K562 (cell line): ENCODE data around the gene DAPK1. TPM values are rescaled to one million over a fixed set of nuclear protein-coding genes. Genes with fewer than 3 reads are reported as not detected.

Source experiments
- ARID2 ChIP-seq: fragments of 450-650 bp; IDR thresholded peaks from 2 replicates; pipeline ENCODE4 v1.6.1; 2017; ENCODE audit warnings: antibody characterized with exemption, mild to moderate bottlenecking
- ATF7 ChIP-seq: fragments of 450-650 bp; IDR thresholded peaks from 2 replicates; pipeline ENCODE4 v1.7.1; 2014; ENCODE audit warnings: mild to moderate bottlenecking, moderate library complexity
- CLOCK ChIP-seq: fragments of 250-450 bp; sonication (Bioruptor Pico); IDR thresholded peaks from 2 replicates; pipeline ENCODE4 v1.4.0; 2020; ENCODE audit warnings: mild to moderate bottlenecking, moderate library complexity, borderline replicate concordance
- ETV5 ChIP-seq: sonication (generic); formaldehyde crosslinking; IDR thresholded peaks from 2 replicates; pipeline ENCODE4 v1.4.0; 2020; ENCODE audit warnings: low read depth, mild to moderate bottlenecking, missing genetic modification reagents
- FOSL1 ChIP-seq: fragments of 200-800 bp; sonication (Bioruptor generic); conservative IDR thresholded peaks from 2 replicates; pipeline ENCODE4 v1.6.1; 2016; ENCODE audit warnings: missing genetic modification characterization, missing compliant biosample characterization
- FOXM1 ChIP-seq, 2 experiments: fragments of 450-650 bp in 1 of 2; sonication (generic) in 1 of 2; formaldehyde crosslinking in 1 of 2; IDR thresholded peaks; 2 replicates each; pipeline versions ENCODE4 v1.6.1 to v1.9.0; 2017 to 2022; ENCODE audit warnings: low read depth in 2 of 2, mild to moderate bottlenecking in 2 of 2, missing genetic modification reagents in 1 of 2, moderate library complexity in 1 of 2
- GABPA ChIP-seq: fragments of 200-800 bp; sonication (Bioruptor generic); conservative IDR thresholded peaks from 2 replicates; pipeline ENCODE4 v1.6.1; 2016; ENCODE audit warnings: low read depth, missing genetic modification characterization, missing compliant biosample characterization
- GATA2 ChIP-seq: sonication (generic); formaldehyde crosslinking; IDR thresholded peaks from 2 replicates; pipeline ENCODE4 v1.4.0; 2020; ENCODE audit warnings: mild to moderate bottlenecking, missing genetic modification reagents
- HLTF ChIP-seq: fragments of 450-650 bp; IDR thresholded peaks from 2 replicates; pipeline ENCODE4 v1.6.1; 2016
- LARP7 ChIP-seq: fragments of 450-650 bp; IDR thresholded peaks from 2 replicates; pipeline ENCODE4 v1.6.1; 2016
- MYC ChIP-seq, 2 experiments: fragments of 250-450 bp in 1 of 2; sonication (Bioruptor Pico) in 1 of 2; IDR thresholded peaks; 2 replicates each; pipeline versions ENCODE4 v1.5.1 to v1.6.1; 2012 to 2021; ENCODE audit warnings: low read depth in 2 of 2, borderline replicate concordance in 1 of 2, improper control_type of control experiment in 1 of 2, low read length in 1 of 2, mild to moderate bottlenecking in 1 of 2, moderate library complexity in 1 of 2
- MYNN ChIP-seq, 2 experiments: sonication (generic); formaldehyde crosslinking in 1 of 2; IDR thresholded peaks; 2 replicates each; pipeline versions ENCODE4 v1.5.0 to v1.6.1; 2016 to 2020; ENCODE audit warnings: antibody characterized with exemption in 1 of 2, missing genetic modification reagents in 1 of 2
- NFATC3 ChIP-seq: fragments of 450-650 bp; IDR thresholded peaks from 2 replicates; pipeline ENCODE4 v1.6.1; 2017; ENCODE audit warnings: mild to moderate bottlenecking
- NRF1 ChIP-seq, 2 experiments: fragments of 450-650 bp; IDR thresholded peaks in 1 of 2; conservative IDR thresholded peaks in 1 of 2; 2 replicates each; pipeline ENCODE4 v1.6.1; 2014; ENCODE audit warnings: mild to moderate bottlenecking in 2 of 2
- PHF20 ChIP-seq: fragments of 450-650 bp; IDR thresholded peaks from 2 replicates; pipeline ENCODE4 v1.6.1; 2018; ENCODE audit not compliant: partially characterized antibody
- POLR2AphosphoS5 ChIP-seq: IDR thresholded peaks from 2 replicates; pipeline ENCODE4 v1.6.1; 2011; ENCODE audit warnings: mild to moderate bottlenecking, low read depth, low read length, moderate library complexity; ENCODE audit not compliant: control insufficient read depth, insufficient read depth
- RNF2 ChIP-seq: sonication (generic); IDR thresholded peaks from 2 replicates; pipeline ENCODE4 v1.6.1; 2016
- SMARCE1 ChIP-seq: fragments of 450-650 bp; IDR thresholded peaks from 2 replicates; pipeline ENCODE4 v1.7.1; 2016; ENCODE audit warnings: mild to moderate bottlenecking
- TRIM24 ChIP-seq, 2 experiments: fragments of 450-650 bp; IDR thresholded peaks; 2 replicates each; pipeline ENCODE4 v1.6.1; 2016
- ZNF224 ChIP-seq: sonication (generic); formaldehyde crosslinking; IDR thresholded peaks from 2 replicates; pipeline ENCODE4 v1.8.0; 2022; ENCODE audit warnings: mild to moderate bottlenecking, missing genetic modification reagents
- polyA plus RNA-seq, 8 experiments: library from polyadenylated mRNA; depleted of rRNA in 4 of 8; stranded (reverse) in 5 of 8; unstranded in 3 of 8; fragments of >200 nt; fragmentation: Nextera tagmentation in 2 of 8; fragmentation: Illumina TruSeq in 1 of 8; extraction: Ambion mirVana in 2 of 8; extraction: Trizol in 1 of 8; gene quantifications; 2 replicates each; pipeline versions ENCODE4 v1.2.1 to v1.2.3, GENCODE V29; 2011 to 2014; ENCODE audit warnings: inconsistent platforms in 1 of 8, missing spikeins in 1 of 8
- total RNA-seq, 7 experiments: library from RNA; depleted of rRNA in 6 of 7; stranded (reverse); fragments of >200 nt in 6 of 7; fragmentation: Illumina TruSeq in 2 of 7; extraction: Trizol in 2 of 7; gene quantifications; 2 replicates each; pipeline versions ENCODE4 v1.2.1 to v1.2.3, GENCODE V29; 2011 to 2021; ENCODE audit warnings: low replicate concordance in 1 of 7
- TF ChIP-seq, protein P1 (sequence below): fragments of 250-450 bp; sonication (Bioruptor Pico); IDR thresholded peaks from 2 replicates; pipeline ENCODE4 v1.4.0; 2020; ENCODE audit warnings: mild to moderate bottlenecking
- TF ChIP-seq, protein P2 (sequence below), 2 experiments: fragments of 200-800 bp in 1 of 2; sonication (Bioruptor generic) in 1 of 2; sonication (generic) in 1 of 2; formaldehyde crosslinking in 1 of 2; IDR thresholded peaks in 1 of 2; conservative IDR thresholded peaks in 1 of 2; 2 replicates each; pipeline versions ENCODE4 v1.5.0 to v1.6.1; 2016 to 2020; ENCODE audit warnings: missing compliant biosample characterization in 1 of 2, missing genetic modification characterization in 1 of 2, missing genetic modification reagents in 1 of 2

Gene DAPK1
- total and polyA plus RNA-seq, 9 of the 15 experiments (the other 6 are each of a cell fraction or from before 2014, with no cell fraction given): 1.7 to 26.4 (median 15.8) TPM

DNA sequence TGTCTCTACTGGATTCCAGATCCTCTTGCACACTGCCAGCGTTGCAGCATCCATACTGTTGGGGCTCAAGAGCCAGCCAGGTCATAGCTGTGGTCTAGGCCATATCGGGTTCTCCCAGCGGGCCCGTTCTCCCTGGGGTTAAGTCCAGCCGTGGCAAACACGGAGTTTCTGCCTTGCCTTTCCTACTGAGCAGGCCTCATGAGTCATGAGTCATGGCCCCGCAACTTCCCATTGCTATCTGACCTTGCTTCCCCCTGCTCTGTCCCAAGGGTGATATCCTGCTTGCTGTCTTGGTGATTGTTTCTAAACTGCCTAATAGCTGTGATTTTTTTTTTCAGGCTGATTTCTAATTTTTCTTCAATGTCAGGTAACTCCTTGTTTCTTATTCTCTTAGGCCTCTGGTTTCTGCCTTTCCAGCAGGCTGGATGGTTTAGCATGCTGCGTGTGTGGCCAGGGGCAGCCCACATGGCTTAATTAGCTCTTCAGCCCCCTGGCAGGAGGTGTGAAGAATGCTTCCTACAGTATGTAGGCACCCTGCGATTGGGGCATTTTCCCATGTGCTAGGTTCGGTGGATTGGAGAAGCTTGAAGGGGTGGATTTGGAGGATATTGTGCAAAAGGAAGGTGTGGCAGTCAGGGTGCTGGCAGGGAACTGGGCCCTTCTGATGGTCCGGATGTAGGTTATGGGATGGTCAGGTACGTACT, 18.7 kb downstream of the DAPK1 start (continued):
- TF ChIP-seq MYNN (IDR thresholded peaks at IDR 0.05) (peak; percentile 33; the same call in 1 of the 2 replicates), MYNN (CRISPR knock-in tag; IDR thresholded peaks at IDR 0.05) (no peak), NFATC3 (0 out of 2 replicates have a peak, but pooled peaks have one; percentile 36), RNF2 (peak; percentile 68; the same call in 1 of the 2 replicates), PHF20 (no peak), ARID2 (no peak), SMARCE1 (peak; percentile 82), FOSL1 (peak; percentile 94), TRIM24 (IDR thresholded peaks at IDR 0.05) (peak; percentile 63 to 73; a peak in 3 of 4 replicates), ZNF224 (CRISPR knock-in tag) (no peak), CLOCK (CRISPR knock-in tag) (no peak), NRF1 (conservative IDR thresholded peaks at IDR 0.05 in 1 of 2, IDR thresholded peaks at IDR 0.05 in 1 of 2) (peak; percentile 25 to 47; a peak in 3 of 4 replicates), POLR2AphosphoS5 (peak; percentile 49; the same call in 1 of the 2 replicates), HLTF (no peak), LARP7 (no peak), ATF7 (peak; percentile 68), GABPA (tag) (peak; percentile 60), MYC (IDR thresholded peaks at IDR 0.05; ENCODE audit: low read depth, low read length) (peak; percentile 59; the same call in 1 of the 2 replicates), MYC (CRISPR knock-in tag; IDR thresholded peaks at IDR 0.05; ENCODE audit: borderline replicate concordance, low read depth) (no peak), ETV5 (CRISPR knock-in tag) (no peak), FOXM1 (IDR thresholded peaks at IDR 0.05; ENCODE audit: low read depth) (peak; percentile 30; the same call in 1 of the 2 replicates), FOXM1 (CRISPR knock-in tag; IDR thresholded peaks at IDR 0.05; ENCODE audit: low read depth) (no peak), GATA2 (CRISPR knock-in tag) (peak; percentile 41; the same call in 1 of the 2 replicates)
- TF ChIP-seq, protein P1, sequence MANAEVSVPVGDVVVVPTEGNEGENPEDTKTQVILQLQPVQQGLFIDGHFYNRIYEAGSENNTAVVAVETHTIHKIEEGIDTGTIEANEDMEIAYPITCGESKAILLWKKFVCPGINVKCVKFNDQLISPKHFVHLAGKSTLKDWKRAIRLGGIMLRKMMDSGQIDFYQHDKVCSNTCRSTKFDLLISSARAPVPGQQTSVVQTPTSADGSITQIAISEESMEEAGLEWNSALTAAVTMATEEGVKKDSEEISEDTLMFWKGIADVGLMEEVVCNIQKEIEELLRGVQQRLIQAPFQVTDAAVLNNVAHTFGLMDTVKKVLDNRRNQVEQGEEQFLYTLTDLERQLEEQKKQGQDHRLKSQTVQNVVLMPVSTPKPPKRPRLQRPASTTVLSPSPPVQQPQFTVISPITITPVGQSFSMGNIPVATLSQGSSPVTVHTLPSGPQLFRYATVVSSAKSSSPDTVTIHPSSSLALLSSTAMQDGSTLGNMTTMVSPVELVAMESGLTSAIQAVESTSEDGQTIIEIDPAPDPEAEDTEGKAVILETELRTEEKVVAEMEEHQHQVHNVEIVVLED (CRISPR knock-in tag): no peak
- TF ChIP-seq, protein P2, sequence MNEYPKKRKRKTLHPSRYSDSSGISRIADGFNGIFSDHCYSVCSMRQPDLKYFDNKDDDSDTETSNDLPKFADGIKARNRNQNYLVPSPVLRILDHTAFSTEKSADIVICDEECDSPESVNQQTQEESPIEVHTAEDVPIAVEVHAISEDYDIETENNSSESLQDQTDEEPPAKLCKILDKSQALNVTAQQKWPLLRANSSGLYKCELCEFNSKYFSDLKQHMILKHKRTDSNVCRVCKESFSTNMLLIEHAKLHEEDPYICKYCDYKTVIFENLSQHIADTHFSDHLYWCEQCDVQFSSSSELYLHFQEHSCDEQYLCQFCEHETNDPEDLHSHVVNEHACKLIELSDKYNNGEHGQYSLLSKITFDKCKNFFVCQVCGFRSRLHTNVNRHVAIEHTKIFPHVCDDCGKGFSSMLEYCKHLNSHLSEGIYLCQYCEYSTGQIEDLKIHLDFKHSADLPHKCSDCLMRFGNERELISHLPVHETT (CRISPR knock-in tag; conservative IDR thresholded peaks at IDR 0.05 in 1 of 2, IDR thresholded peaks at IDR 0.05 in 1 of 2): 0 out of 4 replicates have a peak, but pooled peaks of 1 of the 2 experiments have one; percentile 54
